Urothelium cell line (cell line): ENCODE measurements around the gene SCG2.

Experiments
- DNase-seq: peaks from one replicate; pipeline ENCODE4 v3.0.0; 2011; ENCODE audit warnings: low spot score, mixed read lengths
- FAIRE-seq: peaks from 2 replicates; lab custom pipeline; 2011; peaks lifted over from hg19 to GRCh38; lab: Jason Lieb, UNC

SCG2 gene, protein sequence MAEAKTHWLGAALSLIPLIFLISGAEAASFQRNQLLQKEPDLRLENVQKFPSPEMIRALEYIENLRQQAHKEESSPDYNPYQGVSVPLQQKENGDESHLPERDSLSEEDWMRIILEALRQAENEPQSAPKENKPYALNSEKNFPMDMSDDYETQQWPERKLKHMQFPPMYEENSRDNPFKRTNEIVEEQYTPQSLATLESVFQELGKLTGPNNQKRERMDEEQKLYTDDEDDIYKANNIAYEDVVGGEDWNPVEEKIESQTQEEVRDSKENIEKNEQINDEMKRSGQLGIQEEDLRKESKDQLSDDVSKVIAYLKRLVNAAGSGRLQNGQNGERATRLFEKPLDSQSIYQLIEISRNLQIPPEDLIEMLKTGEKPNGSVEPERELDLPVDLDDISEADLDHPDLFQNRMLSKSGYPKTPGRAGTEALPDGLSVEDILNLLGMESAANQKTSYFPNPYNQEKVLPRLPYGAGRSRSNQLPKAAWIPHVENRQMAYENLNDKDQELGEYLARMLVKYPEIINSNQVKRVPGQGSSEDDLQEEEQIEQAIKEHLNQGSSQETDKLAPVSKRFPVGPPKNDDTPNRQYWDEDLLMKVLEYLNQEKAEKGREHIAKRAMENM

DNA sequence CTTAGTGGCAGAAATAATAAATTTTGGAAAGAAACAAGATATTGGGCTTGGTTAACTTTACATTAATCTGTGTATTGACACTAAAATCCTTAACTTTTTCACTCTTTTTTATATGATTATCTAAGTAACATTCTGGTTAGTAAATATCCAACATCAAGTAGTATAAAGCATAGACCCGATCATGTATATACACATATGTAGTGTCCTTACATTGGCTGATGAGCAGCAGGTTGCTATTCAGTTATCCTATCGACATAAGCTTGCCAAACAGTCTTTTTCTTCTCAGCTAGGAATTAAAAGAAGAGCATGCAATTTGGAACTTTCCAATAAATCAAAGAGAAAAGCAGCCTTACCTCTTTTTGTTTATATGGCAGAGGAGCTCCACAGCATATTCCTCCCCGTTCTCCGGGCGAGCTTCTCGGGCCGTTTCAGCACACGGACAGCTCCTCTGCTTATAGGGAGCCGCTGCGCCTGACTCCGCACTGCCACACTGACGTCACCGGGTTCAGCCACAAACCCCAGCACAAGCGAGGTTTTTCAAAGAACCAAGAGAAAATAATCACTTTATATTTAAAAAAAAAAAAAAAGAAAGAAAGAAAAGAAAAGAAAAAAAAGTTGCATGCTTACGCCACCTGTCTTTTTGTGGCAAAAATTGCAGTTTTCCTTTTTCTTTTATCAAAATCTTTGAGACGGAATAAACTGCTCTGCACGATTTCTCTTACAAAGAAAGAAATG, at the start of gene SCG2:
Gene SCG2, minus strand, starts transcription at position 430 of the 735 bp plus-strand sequence. CDS start 3,079 bp downstream, outside the sequence.
- FAIRE-seq, result no peak
- DNase-seq, result peak; percentile 85

DNA sequence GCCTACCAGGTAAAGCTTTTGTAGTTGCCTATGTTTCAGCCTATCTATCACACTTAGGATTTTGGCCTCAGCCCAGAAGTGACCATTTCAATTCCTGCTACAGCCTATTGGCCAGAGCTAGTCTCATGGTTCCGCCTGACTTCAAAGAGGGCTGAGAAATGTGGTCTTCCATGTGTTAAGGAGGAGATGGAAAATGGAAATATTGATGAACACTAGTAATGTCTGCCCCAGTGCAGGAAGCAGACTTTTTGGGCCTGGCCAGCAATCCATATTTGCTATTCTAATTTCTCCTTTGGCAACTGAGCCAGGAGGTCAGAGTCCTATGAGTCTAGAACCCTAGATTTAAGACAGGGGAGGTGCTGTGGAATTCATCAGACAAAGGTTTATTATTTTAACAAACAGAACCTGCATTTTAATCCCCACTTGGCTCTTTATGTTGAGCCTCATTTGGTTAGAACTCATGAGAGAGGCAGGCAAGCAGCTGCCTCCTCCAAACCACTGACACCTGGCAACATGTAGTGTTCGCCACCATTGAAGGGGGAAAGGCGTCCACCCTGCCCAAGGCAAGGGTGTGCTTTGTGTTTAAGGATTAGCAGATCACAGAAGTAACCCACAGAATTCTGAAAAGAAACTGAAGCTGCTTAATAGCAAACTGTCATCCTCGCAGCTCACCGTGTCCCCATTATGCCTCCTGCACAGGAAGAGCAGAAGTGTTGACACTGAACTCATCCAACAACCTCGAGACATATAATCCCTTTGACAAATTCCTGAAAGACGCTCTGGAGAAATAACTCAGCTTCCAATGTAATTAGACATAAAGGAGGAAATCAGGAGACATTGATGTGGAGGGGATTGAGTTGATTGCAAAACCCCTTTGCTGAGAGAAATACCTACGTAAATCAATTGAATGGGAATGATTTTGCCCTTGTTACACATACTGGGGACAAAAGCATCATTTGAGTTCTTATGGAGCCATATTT, 47.7 kb upstream of the SCG2 start:
- DNase-seq, result no peak

DNA sequence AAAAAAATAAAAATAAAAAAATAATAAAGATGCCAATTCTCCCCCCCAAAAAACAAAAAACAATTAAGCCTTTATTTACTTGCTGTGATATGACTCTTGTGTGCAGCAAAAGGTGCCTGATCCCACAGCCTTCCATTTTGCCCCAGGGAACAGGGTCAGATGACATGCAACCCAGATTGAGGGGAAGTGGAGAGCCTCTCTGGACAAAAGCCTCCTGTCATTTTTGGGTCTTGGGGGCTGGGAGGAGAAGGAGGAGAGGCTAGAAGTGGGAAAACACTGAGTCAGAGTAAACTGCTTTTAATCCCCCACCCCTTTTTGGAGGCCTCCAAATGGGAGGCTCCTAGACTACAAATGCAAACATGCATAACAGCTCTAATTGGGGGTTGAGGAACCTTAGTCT, 46.6 kb upstream of the SCG2 start:
- FAIRE-seq (no peak), DNase-seq (no peak)

More for the DNA sequence above, 47.7 kb upstream of the SCG2 start:
- FAIRE-seq, result no peak

DNA sequence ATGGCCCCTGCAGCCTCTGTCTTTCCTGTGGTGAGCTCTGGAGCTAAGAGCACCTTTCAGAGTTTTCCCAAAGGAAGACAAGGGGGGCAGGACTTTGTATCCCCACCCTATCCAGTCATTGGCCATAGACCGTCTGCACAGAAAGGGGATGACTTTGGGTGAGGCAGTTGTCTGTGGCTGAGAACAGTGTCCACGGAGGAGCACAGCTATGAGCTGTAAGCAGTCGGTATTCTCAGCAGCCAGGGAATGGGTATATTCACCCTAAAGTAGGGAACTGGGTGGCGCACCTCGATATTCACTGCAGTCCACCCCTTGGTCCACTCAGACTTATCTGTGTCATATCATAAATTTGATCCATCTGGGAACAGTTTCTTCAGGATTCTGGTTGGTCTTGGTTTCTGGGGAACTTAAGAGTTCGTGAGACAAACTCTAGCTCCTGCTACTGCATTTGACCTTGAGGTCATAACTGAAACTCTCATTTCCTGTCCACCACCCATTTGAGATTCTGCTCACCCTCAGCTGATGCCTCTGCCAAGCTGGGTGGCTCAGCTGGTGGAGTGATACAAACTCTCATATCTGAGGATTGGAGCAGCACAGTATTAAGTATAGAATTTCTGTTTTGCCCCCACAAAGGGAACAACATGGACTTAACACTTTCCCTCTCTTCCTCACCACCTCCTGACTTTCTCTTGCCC, 45.2 kb upstream of the SCG2 start:
- no peak for FAIRE-seq
- no peak for DNase-seq

DNA sequence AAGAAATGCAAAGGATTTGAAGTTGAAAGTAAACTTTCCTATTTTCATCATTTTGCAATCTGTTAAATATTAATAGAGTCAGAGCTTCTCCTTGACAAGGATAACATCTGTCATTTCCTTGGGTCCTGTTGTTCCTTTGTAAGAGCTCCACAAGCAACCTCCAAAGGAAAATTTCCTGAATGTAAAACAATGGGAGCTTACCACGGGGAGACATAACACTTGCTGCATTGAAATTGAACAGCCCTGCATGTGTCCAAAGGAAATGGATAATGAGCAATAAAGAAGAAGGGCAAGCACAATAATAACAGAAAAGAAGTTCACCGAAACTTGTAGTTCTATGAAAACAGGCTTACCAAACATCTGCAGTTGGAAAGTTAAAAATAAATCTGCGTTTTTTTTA, 42.0 kb upstream of the SCG2 start:
- FAIRE-seq (no peak), DNase-seq (no peak)

DNA sequence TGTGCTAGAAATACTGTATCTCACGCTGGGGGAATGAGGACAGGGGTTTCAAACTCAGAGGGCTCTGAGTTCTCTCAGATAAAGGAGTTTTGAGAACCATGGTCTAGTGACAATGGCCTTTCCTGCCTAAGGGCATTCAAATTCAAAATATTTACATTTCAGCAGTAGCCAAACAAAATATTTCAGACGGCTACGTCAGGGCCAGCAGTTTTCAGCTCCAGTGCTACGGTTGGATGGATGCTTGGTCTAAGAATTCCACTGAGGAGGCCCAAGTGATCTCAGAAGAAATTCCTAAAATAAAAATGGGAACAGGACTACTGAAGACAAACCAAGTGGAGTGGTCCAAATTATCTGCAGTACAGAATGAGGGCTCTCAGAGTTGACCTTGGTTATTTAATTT, 41.1 kb upstream of the SCG2 start:
- no peak for FAIRE-seq

DNA sequence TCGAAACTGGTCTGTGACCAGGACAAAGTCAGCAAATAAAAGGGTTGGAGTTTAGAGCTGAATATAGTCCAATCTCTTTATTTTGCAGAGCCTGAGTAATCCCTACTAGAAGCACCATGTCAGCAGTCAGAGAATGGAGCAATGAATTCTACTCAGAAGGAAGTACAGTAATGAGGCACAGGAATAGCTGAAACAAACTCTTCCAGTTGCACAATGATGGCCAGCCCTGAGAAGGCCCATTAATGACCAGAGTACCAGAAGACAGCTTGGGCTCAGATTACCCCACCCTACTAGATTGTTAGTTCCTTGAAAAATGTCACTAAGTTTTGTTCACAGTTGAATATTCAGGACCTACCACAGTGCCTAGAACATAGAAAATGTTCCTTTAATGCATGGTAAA, 40.3 kb upstream of the SCG2 start:
- no peak for FAIRE-seq
- DNase-seq, result no peak

More for the DNA sequence above, 41.1 kb upstream of the SCG2 start:
- DNase-seq, result no peak

DNA sequence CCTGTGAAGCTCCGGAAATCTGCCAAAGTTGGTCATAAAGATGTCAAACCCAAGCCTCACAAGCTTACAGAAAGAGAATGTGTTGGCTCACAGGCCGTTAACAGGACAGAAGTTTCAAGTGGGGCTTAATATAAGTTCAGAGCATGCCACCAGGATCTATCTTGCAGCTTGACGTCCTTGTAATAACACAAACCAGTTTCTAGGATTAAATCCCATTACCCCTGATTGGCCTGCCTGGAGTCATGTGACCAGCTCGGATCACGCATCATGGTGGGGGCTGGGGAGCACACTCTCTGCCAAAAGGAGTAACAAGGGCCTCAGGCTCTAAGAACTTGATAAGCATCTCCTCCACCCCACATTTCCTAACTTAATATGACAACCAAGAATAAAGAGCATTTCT, 38.9 kb upstream of the SCG2 start:
- no peak for DNase-seq
- no peak for FAIRE-seq

DNA sequence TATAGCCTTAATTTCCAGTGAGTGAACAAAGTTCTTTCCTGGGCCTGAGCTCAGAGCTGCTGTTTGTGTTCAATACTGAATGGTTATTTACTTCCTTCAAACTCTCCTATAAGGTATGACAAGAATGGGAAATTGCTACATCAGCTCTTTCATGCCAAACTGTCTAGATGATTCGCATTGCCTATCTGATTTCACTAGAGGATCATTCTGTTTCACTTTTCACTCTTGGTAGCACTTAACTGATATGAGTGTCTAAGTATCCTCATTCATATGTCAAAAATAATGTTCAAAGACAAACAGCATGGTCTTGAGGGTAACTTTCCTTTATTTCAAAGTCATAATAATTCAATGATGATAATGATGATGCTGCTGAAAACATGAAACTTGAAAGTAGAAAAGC, 32.9 kb upstream of the SCG2 start:
- DNase-seq (no peak), FAIRE-seq (no peak)

DNA sequence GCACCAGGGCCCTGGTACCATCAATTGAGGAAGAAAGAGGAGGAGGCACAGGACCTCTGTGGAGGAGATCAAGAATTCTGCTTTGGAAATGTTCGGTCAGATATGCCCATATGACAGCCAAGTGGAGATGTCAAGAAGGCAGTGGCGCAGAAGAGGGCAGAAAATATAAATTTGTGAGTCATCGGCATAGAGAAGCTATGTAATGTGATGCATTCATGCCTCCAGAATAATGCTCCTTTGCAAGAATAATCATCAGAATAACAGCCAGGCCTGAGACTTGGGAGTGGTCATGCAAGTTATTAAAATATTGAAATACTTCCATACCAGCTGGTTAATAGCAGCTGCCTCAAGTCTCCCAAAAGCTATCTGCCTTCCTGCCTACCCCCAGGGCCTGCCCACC, 32.1 kb upstream of the SCG2 start:
- FAIRE-seq, result no peak
- DNase-seq, result no peak

DNA sequence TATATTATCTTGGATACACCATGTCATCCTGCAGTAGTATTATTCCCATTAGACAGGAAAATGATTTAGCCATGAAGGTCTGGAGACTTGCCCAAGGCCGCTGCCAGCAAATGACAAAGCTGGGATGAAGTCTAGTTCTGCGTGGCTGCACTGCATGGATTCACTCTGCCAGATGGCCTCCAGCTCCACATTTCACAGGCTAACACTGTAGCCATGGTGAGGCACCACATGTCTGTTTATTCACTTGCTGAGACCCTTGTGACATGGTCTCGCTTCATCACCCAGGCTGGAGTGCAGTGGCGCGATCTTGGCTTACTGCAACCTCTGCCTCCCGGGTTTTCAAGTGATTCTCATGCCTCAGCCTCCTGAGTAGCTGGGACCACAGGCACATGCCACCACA, 31.5 kb upstream of the SCG2 start:
- no peak for DNase-seq
- FAIRE-seq, result no peak

DNA sequence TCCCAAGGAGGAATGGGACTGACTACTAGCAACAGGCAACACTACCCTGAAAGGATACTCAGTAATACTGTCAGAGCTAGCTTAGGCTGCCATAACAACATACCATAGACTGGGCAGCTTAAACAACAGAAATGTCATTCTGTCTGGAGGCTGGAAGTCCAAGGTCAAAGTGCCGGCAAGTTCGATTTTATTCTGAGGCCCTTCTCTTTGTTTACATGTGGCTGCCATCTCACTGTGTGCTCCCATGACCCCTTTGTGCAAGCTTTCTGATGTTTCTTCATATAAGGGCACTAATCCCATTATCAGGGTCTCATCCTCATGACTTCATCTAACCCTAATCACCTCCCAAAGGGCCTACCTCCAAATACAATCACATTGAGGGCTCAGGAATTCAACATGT, 30.7 kb upstream of the SCG2 start:
- DNase-seq (no peak), FAIRE-seq (no peak)

DNA sequence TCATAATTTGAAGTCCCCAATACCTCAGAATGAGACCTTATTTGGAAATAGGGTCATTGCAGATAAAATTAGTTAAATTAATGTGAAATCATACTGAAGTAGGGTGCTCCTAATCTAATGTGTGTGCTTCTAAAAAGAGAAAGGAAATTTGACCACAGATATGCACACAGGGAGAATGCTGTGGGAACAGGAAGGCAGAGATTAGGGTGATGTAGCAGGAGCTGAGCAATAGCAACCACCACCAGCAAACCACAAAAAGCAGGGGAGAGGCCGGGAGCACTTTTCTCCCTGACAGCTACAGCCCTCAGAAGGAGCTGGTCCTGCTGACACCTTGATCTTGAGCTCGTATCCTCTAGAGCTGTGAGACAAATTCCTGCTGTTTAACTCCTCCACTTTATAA, 24.6 kb upstream of the SCG2 start:
- DNase-seq, result peak; percentile 69
- no peak for FAIRE-seq

DNA sequence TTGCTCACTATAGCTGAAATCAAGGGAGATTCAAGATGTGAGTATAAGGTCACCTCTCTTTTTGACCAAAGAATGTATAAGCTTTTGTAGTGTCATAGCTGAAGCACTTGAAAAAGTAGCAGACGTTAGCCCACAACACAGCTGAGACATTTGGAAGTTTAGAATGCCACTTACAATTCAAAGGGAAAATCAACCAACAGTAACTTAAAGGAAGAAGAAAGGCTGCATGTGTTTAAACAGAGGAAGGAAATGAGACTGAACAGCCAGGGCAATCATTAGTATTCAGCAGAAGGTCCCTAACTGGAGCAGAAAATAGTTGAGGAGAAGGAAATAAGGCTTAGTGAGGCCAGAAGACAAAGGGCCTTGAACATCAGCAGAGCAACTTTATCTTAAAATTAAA, 23.5 kb upstream of the SCG2 start:
- FAIRE-seq (no peak), DNase-seq (no peak)

DNA sequence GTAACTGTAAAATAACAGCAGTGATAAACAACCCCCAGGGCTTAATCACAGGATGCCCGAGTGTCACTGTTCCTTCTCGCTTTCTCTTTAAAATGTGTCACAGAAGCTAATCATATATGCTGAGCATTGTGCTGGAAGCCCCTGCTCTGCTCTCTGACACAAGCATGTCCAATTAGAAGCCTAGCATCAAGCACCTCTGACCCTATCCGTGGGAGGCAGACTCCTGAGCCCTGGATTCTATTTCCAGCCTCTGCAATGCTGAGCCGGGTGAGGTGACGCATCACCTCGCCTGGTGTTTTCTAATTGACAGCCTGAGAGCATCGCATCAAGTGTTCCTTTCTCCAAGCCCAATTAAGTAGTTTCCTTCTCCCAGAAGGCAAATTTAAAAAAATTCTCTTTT, 19.7 kb upstream of the SCG2 start:
- DNase-seq (no peak), FAIRE-seq (no peak)

DNA sequence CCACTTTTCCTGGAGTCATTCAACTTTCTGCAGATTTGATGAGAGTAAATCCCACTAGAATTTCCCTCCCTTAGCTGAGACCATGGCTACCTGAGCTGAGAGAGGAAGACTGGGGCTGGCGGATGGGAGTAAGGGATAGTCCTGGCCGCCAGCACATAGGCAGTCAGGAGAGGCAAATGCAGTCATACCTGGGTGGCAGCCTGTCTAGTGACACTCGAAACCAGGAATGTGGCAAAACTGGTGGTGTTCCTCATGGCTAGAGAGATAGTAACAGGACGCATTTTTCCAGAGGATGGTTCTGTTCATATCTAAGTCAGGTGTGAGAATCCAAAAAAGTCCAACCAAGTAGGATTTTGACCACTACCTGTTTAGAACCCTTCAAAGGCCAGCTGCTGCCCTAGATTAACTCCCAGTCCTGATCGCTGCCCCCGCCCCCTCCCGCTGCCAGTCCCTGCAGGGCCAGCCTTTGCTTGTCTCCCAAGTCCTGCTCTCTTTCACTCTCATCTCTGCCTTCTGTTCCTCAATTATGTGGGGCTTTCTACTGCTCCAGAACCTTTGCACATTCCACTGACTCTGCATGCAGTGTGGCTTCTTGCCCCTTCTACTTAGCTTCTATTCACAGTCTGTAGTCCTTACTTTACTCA, 17.4 kb upstream of the SCG2 start:
- FAIRE-seq (no peak), DNase-seq (no peak)

DNA sequence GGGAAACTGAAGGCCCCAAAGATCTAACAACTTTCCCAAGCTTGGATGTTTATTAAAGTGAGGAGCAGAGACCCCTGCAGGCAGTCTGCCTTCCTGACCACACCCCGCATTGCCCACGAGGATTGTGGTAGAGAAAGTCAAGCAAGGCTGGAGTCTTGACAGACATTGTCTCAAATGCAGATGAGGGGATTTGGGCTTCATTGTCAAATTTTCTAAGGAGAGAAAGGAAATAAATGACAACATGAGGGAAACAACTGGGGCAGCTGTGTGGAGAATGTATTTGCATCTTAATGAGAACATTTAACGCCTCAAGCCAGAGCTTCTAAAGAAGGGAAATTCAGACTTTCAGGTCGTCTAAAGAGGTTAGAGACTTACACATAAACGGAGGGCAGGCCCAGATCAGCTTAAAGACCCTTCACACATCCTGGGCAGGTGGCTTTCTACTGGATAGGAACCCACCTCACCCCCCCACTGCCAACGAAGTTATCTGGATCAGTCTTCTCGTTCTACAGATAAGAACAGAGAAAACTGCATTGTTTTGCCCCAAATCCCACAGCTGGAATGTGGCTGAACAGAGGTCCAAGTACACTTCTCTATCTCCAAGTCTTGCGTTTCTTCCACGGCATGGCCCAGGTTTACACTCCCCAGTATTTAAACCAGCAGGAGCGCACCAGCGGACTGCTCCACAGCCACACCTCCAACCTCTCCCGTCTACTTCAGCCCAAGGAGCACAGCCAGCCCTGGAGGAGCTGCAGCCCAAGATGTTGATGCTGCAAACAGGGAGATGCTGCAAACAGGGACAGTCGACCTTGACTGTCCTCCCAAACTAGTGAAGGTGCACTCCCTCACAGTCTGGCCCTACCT, 16.2 kb upstream of the SCG2 start:
- no peak for DNase-seq
- FAIRE-seq, result no peak

DNA sequence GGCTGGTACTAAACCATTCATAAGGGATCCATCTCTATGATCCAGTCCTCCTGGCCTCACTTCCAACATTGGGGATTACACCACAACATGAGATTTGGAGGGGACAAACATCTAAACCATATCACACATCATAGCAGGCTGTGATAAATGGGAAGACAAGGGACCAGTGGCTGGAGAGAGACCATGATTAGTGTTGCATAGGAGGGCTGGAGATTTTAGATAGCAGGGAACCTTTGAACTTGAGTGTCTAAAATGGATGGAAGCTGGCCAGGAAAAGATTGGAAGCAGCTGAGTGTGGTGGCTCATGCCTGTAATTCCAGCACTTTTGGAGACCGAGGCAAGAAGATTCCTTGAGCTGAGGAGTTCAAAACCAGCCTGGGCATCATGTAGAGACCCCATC, 12.4 kb upstream of the SCG2 start:
- DNase-seq (no peak), FAIRE-seq (no peak)
